ENCODE data around the gene DDX55.

GRCh38 chr12:123578243-123578642 lies 23.7 kb upstream of the DDX55 start:
- TF ChIP-seq EZH2 (IDR thresholded peaks at IDR 0.05): no peak
- no peak for TF ChIP-seq POLR2AphosphoS5 (IDR thresholded peaks at IDR 0.05; ENCODE audit: borderline replicate concordance, low read depth, low read length)

Measured in SK-N-MC (cell line).